ENCODE measurements around the gene DLL4.

DNA sequence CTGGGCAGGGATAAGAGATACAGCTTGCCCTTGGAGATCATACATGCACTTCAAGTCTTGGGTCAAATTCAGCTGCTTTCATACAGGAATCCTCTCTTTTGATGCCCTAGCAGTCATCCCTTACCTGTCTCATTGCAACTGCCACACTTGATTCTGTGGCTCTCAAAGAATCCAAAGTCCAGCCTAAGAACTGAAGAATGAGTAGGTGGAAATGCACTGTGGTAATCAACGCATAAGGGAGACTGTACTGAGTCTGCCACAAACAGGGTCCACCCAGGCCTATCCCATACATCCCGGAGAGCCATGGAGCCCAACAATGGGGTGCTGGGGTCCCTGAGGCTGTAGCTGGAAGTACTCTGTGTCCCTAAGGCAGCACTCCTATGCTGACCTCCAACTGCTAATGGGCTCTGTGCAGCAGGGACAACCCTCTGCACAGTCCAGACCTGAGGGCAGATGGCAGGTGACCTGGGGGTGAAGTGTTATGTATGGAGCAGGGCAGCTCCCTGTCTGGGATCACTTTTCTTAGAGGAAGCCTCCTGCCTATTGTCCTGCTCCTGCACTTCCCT, 36.6 kb upstream of the DLL4 start:
- TF ChIP-seq CTCF (conservative IDR thresholded peaks at IDR 0.05) (no peak), ZFX (IDR thresholded peaks at IDR 0.05) (no peak)

Measured in C4-2B (cell line).